H1 (cell line): Measurements from ENCODE around the gene MAPK8IP3. TPM values are rescaled to one million over a fixed set of nuclear protein-coding genes. Genes with fewer than 3 reads are reported as not detected.

Experiments
- CTCF ChIA-PET: fragments of 300-600 bp; sonication (Branson Sonifier 250); formaldehyde crosslinking; loops from one replicate; lab custom pipeline; 2021; ENCODE audit not compliant: partially characterized antibody; lab: Charles Lee
- POLR2A ChIA-PET: fragments of 300-600 bp; sonication (Branson Sonifier 250); formaldehyde crosslinking; loops from one replicate; lab custom pipeline; 2021; ENCODE audit warnings: inconsistent platforms; ENCODE audit not compliant: partially characterized antibody; lab: Charles Lee
- DNase-seq, 2 experiments: peaks; one replicate each; pipeline versions ENCODE4 v3.0.0 to v3.0.0-alpha.2; 2010 to 2022; ENCODE audit warnings: low spot score in 2 of 2, low read depth in 1 of 2, mixed read lengths in 1 of 2
- FAIRE-seq: peaks from 2 replicates; lab custom pipeline; 2011; peaks lifted over from hg19 to GRCh38; lab: Jason Lieb, UNC
- H2AFZ ChIP-seq: 2 replicates; pipeline ENCODE4 v1.8.1; 2012; ENCODE audit warnings: low read length, inconsistent platforms
- H2AK5ac ChIP-seq: 2 replicates; pipeline ENCODE4 v1.6.1; 2013; ENCODE audit warnings: low read depth, low read length
- H2BK120ac ChIP-seq: replicated peaks from 2 replicates; pipeline ENCODE3; 2013; ENCODE audit warnings: low read depth, low read length, inconsistent platforms
- H2BK12ac ChIP-seq: 2 replicates; pipeline ENCODE4 v1.6.1; 2013; ENCODE audit warnings: low read depth, low read length
- H2BK15ac ChIP-seq: 2 replicates; pipeline ENCODE4 v1.6.1; 2013; ENCODE audit warnings: low read length
- H2BK20ac ChIP-seq: 2 replicates; pipeline ENCODE4 v1.6.1; 2013; ENCODE audit warnings: low read length
- H2BK5ac ChIP-seq: 2 replicates; pipeline ENCODE4 v1.6.1; 2013; ENCODE audit warnings: low read depth, low read length
- H3K14ac ChIP-seq: 2 replicates; pipeline ENCODE4 v1.6.1; 2013; ENCODE audit warnings: inconsistent platforms; ENCODE audit not compliant: insufficient read length
- H3K18ac ChIP-seq: 2 replicates; pipeline ENCODE4 v1.6.1; 2013; ENCODE audit warnings: low read length; ENCODE audit errors: extremely low read depth
- H3K23ac ChIP-seq: 2 replicates; pipeline ENCODE4 v1.6.1; 2013; ENCODE audit warnings: inconsistent platforms; ENCODE audit not compliant: insufficient read length
- H3K23me2 ChIP-seq: 2 replicates; pipeline ENCODE4 v1.6.1; 2013; ENCODE audit warnings: low read depth, low read length
- H3K27ac ChIP-seq: 2 replicates; pipeline ENCODE4 v1.6.1; 2011; ENCODE audit warnings: low read depth, low read length, inconsistent platforms
- H3K27me3 ChIP-seq, 4 experiments: replicated peaks in 1 of 4; 1 replicate in 1 of 4; 2 replicates in 3 of 4; pipeline versions ENCODE4 v1.6.1 to v1.8.1; 2011 to 2013; ENCODE audit warnings: low read length in 3 of 4, mild to moderate bottlenecking in 3 of 4, inconsistent platforms in 2 of 4, mixed read lengths in 2 of 4, moderate library complexity in 1 of 4; ENCODE audit not compliant: control insufficient read depth in 3 of 4, insufficient read depth in 3 of 4; ENCODE audit errors: extremely low read depth in 1 of 4
- H3K36me3 ChIP-seq, 4 experiments: 2 replicates each; pipeline versions ENCODE4 v1.6.1 to v1.8.1; 2011 to 2013; ENCODE audit warnings: mild to moderate bottlenecking in 4 of 4, low read length in 3 of 4, moderate library complexity in 2 of 4, control low read depth in 1 of 4, inconsistent platforms in 1 of 4; ENCODE audit not compliant: insufficient read depth in 4 of 4, control insufficient read depth in 2 of 4
- H3K4ac ChIP-seq: replicated peaks from 2 replicates; pipeline ENCODE3; 2013; ENCODE audit warnings: low read length, low read depth, mixed read lengths, inconsistent platforms; ENCODE audit not compliant: insufficient read length
- H3K4me1 ChIP-seq, 4 experiments: replicated peaks in 1 of 4; 1 replicate in 1 of 4; 2 replicates in 3 of 4; pipeline versions ENCODE4 v1.6.1 to v1.8.1; 2011 to 2013; ENCODE audit warnings: low read length in 3 of 4, inconsistent platforms in 2 of 4, mixed read lengths in 1 of 4; ENCODE audit not compliant: insufficient read depth in 4 of 4, control insufficient read depth in 3 of 4
- H3K4me2 ChIP-seq, 2 experiments: 2 replicates each; pipeline versions ENCODE4 v1.6.1 to v1.8.1; 2011 to 2013; ENCODE audit warnings: low read depth in 2 of 2, low read length in 2 of 2, control low read depth in 1 of 2, inconsistent platforms in 1 of 2, mild to moderate bottlenecking in 1 of 2; ENCODE audit not compliant: insufficient read depth in 1 of 2
- H3K4me3 ChIP-seq, 4 experiments: fragments of 200-600, 300-600 bp in 1 of 4; sonication (generic), shearing (Covaris generic), sonication (Bioruptor Twin) in 1 of 4; 2 replicates each; pipeline versions ENCODE4 v1.5.1 to v1.8.1; 2011 to 2016; ENCODE audit warnings: low read length in 4 of 4, low read depth in 3 of 4, control low read depth in 2 of 4, inconsistent platforms in 2 of 4, mild to moderate bottlenecking in 2 of 4, mixed read lengths in 1 of 4, moderate library complexity in 1 of 4; ENCODE audit not compliant: insufficient read depth in 2 of 4; ENCODE audit errors: extremely low read depth in 1 of 4
- H3K56ac ChIP-seq: replicated peaks from 2 replicates; pipeline ENCODE3; 2013; ENCODE audit warnings: low read depth, mild to moderate bottlenecking, mixed read lengths, low read length, inconsistent platforms; ENCODE audit not compliant: insufficient read length
- H3K79me1 ChIP-seq: 2 replicates; pipeline ENCODE4 v1.6.1; 2013; ENCODE audit warnings: low read depth, low read length, control low read depth
- H3K79me2 ChIP-seq, 2 experiments: 2 replicates each; pipeline versions ENCODE4 v1.6.1 to v1.8.1; 2012 to 2013; ENCODE audit warnings: low read length in 2 of 2, mild to moderate bottlenecking in 2 of 2, inconsistent platforms in 1 of 2; ENCODE audit not compliant: insufficient read depth in 2 of 2, control insufficient read depth in 1 of 2
- H3K9ac ChIP-seq, 4 experiments: replicated peaks in 1 of 4; 1 replicate in 1 of 4; 2 replicates in 3 of 4; pipeline versions ENCODE4 v1.6.1 to v1.8.1; 2011 to 2013; ENCODE audit warnings: low read depth in 3 of 4, low read length in 3 of 4, control low read depth in 2 of 4, mild to moderate bottlenecking in 2 of 4, moderate library complexity in 2 of 4, inconsistent platforms in 1 of 4; ENCODE audit errors: extremely low read depth in 1 of 4
- H3K9me3 ChIP-seq, 2 experiments: 2 replicates each; pipeline versions ENCODE4 v1.6.1 to v1.8.1; 2012 to 2013; ENCODE audit warnings: mild to moderate bottlenecking in 2 of 2, moderate library complexity in 2 of 2, control low read depth in 1 of 2, inconsistent platforms in 1 of 2, low read depth in 1 of 2, low read length in 1 of 2, mixed read lengths in 1 of 2; ENCODE audit not compliant: insufficient read depth in 2 of 2
- H4K20me1 ChIP-seq, 2 experiments: replicated peaks in 1 of 2; 2 replicates each; pipeline versions ENCODE3 to v1.8.1; 2011 to 2013; ENCODE audit warnings: inconsistent platforms in 2 of 2, low read length in 2 of 2, mild to moderate bottlenecking in 1 of 2; ENCODE audit not compliant: insufficient read depth in 2 of 2, control insufficient read depth in 1 of 2
- H4K5ac ChIP-seq: 2 replicates; pipeline ENCODE4 v1.6.1; 2013; ENCODE audit warnings: low read length, low read depth, mixed read lengths, inconsistent platforms; ENCODE audit not compliant: insufficient read length
- H4K8ac ChIP-seq: 2 replicates; pipeline ENCODE4 v1.8.0; 2013; ENCODE audit warnings: mild to moderate bottlenecking, moderate library complexity, low read length, inconsistent platforms; ENCODE audit not compliant: insufficient read depth; ENCODE audit errors: extremely low read depth
- H4K91ac ChIP-seq: replicated peaks from 2 replicates; pipeline ENCODE3; 2013; ENCODE audit warnings: low read length, mixed read lengths, inconsistent platforms; ENCODE audit not compliant: insufficient read length
- ATF2 ChIP-seq: IDR thresholded peaks from 2 replicates; pipeline ENCODE4 v1.6.1; 2012; ENCODE audit warnings: low read length, inconsistent platforms
- EP300 ChIP-seq, 2 experiments: IDR thresholded peaks; 1 replicate in 1 of 2; 2 replicates in 1 of 2; pipeline ENCODE4 v1.6.1; 2011 to 2012; ENCODE audit warnings: low read depth in 2 of 2, low read length in 2 of 2, mild to moderate bottlenecking in 2 of 2, borderline replicate concordance in 1 of 2, inconsistent platforms in 1 of 2, moderate library complexity in 1 of 2
- EZH2 ChIP-seq: fragments of 200-600 bp; sonication (generic); IDR thresholded peaks from 2 replicates; pipeline ENCODE4 v1.7.1; 2012; ENCODE audit warnings: low read depth, mild to moderate bottlenecking, moderate library complexity, low read length, inconsistent platforms; ENCODE audit not compliant: severe bottlenecking
- TBP ChIP-seq: IDR thresholded peaks from 2 replicates; pipeline ENCODE4 v1.6.1; 2011; ENCODE audit warnings: low read depth, low read length, improper control_type of control experiment
- USF2 ChIP-seq: IDR thresholded peaks from 2 replicates; pipeline ENCODE4 v1.6.1; 2011; ENCODE audit warnings: low read length, improper control_type of control experiment
- WGBS, 2 experiments: shearing (Covaris generic) in 1 of 2; methylation state at CpG; one replicate each; pipeline versions ENCODE4 v1.1.6 to v1.1.7; 2013 to 2015; ENCODE audit warnings: low lambda C conversion rate in 2 of 2, mixed read lengths in 2 of 2, inconsistent platforms in 1 of 2, low coverage in 1 of 2, missing lambda C conversion rate in 1 of 2; ENCODE audit not compliant: insufficient replicate concordance in 2 of 2, insufficient coverage in 1 of 2, insufficient read length in 1 of 2; ENCODE audit errors: extremely low coverage in 1 of 2, missing lambda C conversion rate in 1 of 2; 5-methylcytosine and 5-hydroxymethylcytosine counted together
- polyA plus RNA-seq, 7 experiments: library from polyadenylated mRNA; depleted of rRNA in 3 of 7; stranded (reverse) in 5 of 7; unstranded in 2 of 7; fragments of >200 nt in 5 of 7; fragments of 200-250 nt in 2 of 7; gene quantifications; 1 replicate in 5 of 7; 2 replicates in 1 of 7; 4 replicates in 1 of 7; pipeline versions ENCODE4 v1.2.1 to v1.2.3, GENCODE V29; 2011 to 2013; ENCODE audit warnings: missing spikeins in 2 of 7, mixed read lengths in 2 of 7
- total RNA-seq: library from RNA; stranded (reverse); fragmentation: NEBNext Ultra II Directional; extraction: Animal tissue kit (Norgen Biotek cat#: 25700); gene quantifications from 2 replicates; pipeline ENCODE4 v1.2.1, GENCODE V29; 2021

MAPK8IP3 gene
- total and polyA plus RNA-seq, 2 of the 8 experiments (the other 6 are each of a cell fraction or from before 2014, with no cell fraction given) = 16.9 to 43.4 TPM

GRCh38 chr16:1762196-1762878 is 56.3 kb downstream of the MAPK8IP3 start:
- H4K91ac ChIP-seq = no peak overlapping the region
- H2BK15ac ChIP-seq = no peak overlapping the region
- H3K9me3 ChIP-seq = no peaks in the 10 kb centered on the region; a peak in 1 of 4 replicates
- no peak overlapping the region for H3K4me3 ChIP-seq
- H4K5ac ChIP-seq = no peak overlapping the region
- no peak overlapping the region for H3K14ac ChIP-seq
- ChIA-PET POLR2A (interaction anchor here (0.9 to 13.5 kb wide), 6 partner anchors 8 to 203 kb away, joined by 3 to 246 read pairs (median 10); partner anchors contain the start of genes EME2, MRPS34, NUBP2 and RPS2), CTCF (interaction anchor here (0.7 to 3.3 kb wide), 5 partner anchors 12 to 57 kb away, joined by 3 to 21 read pairs (median 13); partner anchors contain the start of gene MAPK8IP3)
- H3K79me2 ChIP-seq = no peaks in the 10 kb centered on the region; a peak in 1 of 4 replicates
- H2AK5ac ChIP-seq = no peak overlapping the region
- WGBS, 2 experiments = 93% methylated on average over 23 of the region's 30 CpGs; no CpG with 5 or more reads in 1 of the 2 experiments
- H2BK20ac ChIP-seq = no peak overlapping the region
- no peaks in the 10 kb centered on the region for H3K79me1 ChIP-seq
- H3K4ac ChIP-seq = no peak overlapping the region
- FAIRE-seq (no peak), DNase-seq (no peak)
- H3K23ac ChIP-seq = no peak overlapping the region
- H2BK120ac ChIP-seq = no peak overlapping the region
- H3K27me3 ChIP-seq = no peaks in the 10 kb centered on the region; a peak in 1 of 7 replicates
- H3K4me2 ChIP-seq = no peak overlapping the region
- H3K4me1 ChIP-seq = peaks cover 0 to 13% (median 7%) of the 10 kb centered on the region in 4 experiments; a peak in 5 of 7 replicates
- peaks cover 2 to 23% (median 7%) of the 10 kb centered on the region in 4 experiments; a peak in 4 of 8 replicates for H3K36me3 ChIP-seq
- no peak overlapping the region for H2BK12ac ChIP-seq
- H3K23me2 ChIP-seq = no peaks in the 10 kb centered on the region; the same call in 1 of the 2 replicates
- H4K20me1 ChIP-seq = peaks cover 1 to 10% of the 10 kb centered on the region in 2 experiments
- no peak overlapping the region for H2AFZ ChIP-seq
- no peak overlapping the region; a peak in 2 of 7 replicates for H3K9ac ChIP-seq
- H3K18ac ChIP-seq = no peak overlapping the region
- H2BK5ac ChIP-seq = no peak overlapping the region
- H4K8ac ChIP-seq = no peak overlapping the region
- no peak overlapping the region for H3K56ac ChIP-seq
- no peak overlapping the region for H3K27ac ChIP-seq
- TF ChIP-seq TBP = no peak
- TF ChIP-seq USF2 = no peak
- no peak for TF ChIP-seq EZH2
- no peak for TF ChIP-seq EP300 (IDR thresholded peaks at IDR 0.05; ENCODE audit: borderline replicate concordance in 1 of 2, low read depth in 2 of 2, low read length in 2 of 2)
- no peak for TF ChIP-seq ATF2
